NCI-H446 treated with DMSO at 0.1 percent for 48 hours (cell line): ENCODE data around the gene ZMIZ2.
"Not testable (repeated sequence)": the region's sequence is repeated elsewhere in the genome, so short reads cannot be mapped to it uniquely, and the experiment has no call there.

ENCODE experiments used
- DNase-seq: peaks from one replicate; lab custom pipeline; 2025; lab: John Stamatoyannopoulos, UW

Gene ZMIZ2

DNA sequence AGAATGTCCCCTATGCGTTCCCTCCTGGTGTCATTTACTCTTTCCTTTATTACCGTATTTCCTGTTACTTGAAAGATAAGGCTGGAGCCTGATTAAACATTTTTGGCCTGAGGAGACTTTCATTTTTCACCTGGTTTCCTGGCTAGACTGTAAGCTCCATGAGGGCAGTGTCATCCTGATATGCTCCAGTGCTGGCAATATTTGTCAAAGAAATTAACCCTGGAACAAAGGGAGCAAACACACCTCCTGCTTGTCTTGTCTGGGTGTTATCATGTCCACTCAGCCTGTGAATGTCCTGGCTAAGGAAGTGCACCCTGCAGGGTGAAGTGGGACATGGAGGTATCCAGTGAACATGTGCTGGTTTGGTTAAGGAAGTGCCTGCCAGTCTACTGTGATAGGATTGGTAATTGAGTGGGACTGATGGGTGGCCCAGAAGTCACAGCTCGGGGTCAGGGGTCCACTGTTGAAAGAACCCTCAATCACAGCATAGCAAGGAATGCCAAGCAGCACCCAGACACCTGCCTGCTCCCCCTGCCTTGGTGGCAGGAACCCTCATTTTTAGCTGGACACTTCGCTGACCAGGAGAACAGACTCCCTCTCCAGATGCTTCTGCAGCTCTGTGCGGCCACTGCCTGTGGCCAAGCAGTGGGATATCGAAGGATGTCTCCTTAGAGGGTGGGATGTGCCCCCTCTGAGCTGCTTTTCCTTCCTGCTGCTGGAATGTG lies 26.9 kb downstream of the ZMIZ2 start:
- no peak for DNase-seq

DNA sequence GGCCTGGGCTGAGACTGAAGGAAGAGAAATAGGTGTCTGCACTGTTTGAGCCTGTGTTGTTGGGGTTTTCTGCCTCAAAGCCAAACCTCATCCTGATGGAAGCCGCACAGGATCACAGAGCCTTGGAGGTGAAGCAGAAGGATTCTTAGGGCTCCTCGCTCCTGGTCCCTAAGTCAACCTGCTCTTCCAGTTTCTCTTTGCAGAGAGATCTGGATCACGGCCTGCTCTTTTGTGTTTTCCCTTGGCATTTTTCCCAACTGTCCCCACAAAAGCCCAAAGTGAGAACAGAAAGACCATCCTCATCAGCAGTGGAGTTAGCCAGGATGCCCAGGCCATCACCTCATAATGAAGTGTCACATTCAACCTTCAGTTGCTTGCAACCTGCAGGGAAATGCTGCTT lies 27.6 kb downstream of the ZMIZ2 start:
- no peak for DNase-seq

DNA sequence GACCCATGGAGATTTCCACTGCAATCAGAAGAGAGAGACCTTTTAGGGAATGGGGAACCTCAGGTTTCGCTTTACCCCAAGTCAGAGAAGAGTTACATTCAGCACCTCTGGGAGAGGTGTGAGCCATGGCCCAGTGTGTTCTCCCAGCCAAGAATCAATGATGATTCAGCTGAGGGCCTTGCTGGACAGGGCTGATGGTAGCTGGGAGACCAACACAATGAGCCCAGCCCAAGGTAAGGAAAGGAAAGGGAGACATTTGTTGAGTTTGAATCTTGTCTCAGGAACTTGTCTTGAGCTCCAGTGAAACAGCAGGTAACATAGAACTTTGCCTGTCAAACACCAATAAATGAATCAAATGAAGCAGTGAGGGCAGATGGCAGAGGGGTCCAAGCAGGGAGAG lies 33.8 kb downstream of the ZMIZ2 start:
- no peak for DNase-seq

DNA sequence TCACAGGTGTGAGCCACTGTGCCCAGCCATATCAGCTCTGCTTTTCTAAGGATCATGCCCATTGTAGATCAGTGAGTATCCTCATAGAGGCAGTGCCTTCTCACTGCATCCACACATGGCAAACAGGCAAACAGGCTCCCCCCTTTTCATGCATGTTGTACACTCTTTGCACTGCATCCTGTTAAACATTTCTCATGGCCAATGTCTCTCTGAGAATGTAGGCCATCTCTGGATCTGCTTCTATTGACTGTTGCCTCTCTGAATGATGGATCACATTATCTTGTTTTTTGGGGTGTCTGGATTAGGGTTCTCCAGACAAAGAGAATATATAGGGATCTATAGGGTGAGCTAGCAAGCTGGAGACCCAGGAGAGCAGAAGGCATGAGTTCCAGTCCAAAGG lies 34.8 kb downstream of the ZMIZ2 start:
- DNase-seq, result no peak

DNA sequence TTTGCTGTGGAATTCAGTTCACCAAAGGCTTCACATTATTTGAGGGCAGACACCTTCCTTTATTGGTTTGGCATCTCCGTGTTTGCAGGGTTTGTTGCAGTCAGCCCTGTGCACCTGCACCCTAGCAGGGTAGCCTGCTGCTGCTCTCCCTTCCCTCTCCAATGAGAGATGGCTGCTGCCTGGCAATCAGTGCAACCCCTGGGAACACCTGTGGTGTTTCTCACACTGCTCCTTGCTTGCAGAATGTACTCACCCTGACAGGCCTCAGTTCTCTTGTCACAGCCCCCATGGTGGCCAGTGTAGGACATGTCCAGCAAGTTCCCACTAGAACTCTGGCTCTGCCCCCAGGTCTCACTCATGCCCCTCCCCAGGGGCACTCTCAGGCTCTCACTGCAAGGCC lies 35.7 kb downstream of the ZMIZ2 start:
- no peak for DNase-seq

DNA sequence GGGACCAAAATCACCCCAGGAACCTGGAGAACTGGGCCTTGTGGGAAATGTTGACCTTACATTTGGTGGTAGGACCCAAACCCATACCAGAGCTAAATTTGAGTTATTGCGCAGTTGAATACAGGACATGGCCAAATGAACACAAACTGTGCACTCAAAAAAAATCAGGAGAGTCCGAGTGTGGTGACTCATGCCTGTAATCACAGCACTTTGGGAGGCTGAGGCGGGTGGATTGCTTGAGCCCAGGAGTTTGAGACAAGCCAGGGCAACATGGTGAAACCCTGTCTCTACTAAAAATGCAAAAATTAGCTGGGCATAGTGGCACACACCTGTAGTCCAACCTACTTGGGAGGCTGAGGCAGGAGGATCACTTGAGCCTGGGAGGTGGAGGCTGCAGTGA lies 36.6 kb downstream of the ZMIZ2 start:
- DNase-seq, result not testable (repeated sequence)

DNA sequence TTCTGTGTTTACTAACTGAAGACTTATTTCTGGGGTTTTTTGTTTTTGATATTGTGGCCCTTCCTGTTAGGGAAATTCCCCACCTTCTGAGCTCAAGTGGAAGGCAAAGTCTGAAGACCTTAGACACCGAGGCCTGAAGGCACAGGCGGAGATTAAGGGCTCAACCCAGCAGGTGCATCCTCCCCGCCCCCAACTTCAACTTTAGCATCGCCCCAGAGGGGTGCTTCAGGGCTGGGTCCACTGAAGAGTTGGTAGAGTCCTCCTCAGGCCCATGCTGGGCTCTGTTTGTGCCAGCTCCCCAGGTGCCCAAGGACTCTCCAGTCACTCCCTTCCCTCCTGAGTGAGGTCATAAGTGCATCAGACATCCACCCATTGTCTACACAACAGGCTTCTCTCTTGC lies 38.4 kb downstream of the ZMIZ2 start:
- no peak for DNase-seq

DNA sequence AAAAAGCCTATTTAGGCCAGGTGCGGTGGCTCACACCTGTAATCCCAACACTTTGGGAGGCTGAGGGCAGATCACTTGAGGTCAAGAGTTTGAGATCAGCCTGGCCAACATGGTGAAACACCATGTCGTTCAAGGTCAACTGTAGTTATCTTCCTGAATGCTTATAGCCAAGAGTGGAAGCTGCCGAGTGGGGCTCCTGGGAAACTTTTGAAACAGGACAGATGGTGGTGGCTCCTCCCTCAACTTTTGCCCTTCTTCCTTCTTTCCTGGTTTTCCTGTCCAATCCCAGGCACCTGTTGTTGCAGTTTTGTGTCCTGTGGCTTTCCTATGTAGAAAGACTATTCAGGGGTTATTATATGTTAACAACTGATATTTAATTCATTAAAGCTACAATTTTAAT lies 39.1 kb downstream of the ZMIZ2 start:
- DNase-seq, result no peak

DNA sequence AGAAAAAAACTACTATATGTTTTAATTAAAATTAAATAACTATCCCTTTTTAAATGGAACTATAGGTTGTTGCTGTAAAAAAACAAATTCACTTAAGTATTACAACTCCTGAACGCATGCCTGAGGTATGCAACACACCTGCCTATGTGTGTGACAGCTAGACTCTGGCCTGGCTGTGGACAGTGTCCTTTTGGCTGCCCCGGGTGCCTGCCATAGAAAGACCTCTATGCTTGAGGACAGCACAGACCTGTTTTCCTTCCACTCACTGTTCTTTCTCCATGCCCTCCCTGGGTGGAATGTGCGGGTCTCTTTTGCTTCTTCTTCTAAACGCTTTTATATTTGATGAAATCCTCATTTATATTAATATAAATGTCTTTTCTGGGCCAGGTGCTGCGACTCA lies 41.3 kb downstream of the ZMIZ2 start:
- DNase-seq, result no peak

DNA sequence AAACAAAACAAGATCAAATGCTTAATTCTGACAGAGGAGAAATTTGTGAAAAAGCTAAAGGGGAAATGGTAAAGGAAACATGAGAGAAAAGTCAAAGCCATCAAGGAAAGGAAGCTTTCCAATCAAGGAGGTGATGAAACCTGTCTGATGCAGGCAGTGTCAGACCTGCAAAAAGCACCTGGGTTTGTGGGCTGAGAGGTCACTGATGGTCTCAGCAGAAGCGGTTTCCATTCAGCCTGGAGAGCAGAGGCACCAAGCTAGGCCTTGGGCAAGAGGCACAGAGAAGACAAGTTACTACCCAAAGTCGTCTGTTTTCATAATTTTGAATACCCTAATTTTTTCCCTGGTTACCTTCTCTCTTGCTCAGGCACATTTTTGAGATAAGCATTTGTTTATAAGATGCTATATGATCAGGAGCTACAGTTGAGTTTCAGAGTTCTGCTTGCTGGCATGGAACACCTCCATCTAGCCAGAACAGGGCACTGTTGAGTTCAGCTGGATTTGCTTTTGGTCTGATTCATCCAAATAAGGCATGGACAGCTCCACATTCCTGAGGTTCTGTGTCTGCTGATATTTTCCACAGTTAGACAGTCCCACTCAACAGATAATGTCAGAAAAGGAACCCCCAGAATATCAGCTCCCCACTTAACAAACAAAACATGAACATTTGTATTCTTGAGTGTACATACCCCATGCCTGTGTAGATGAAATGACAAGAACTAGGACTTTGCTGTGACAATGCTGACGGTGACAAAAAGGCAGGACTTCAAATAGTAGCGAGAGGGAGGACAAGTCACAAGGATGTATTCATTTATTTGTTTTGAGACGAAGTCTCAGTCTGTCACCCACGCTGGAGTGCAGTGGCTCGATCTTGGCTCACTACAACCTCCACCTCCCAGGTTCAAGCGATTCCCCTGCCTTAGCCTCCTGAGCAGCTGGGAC lies 42.9 kb downstream of the ZMIZ2 start:
- no peak for DNase-seq

DNA sequence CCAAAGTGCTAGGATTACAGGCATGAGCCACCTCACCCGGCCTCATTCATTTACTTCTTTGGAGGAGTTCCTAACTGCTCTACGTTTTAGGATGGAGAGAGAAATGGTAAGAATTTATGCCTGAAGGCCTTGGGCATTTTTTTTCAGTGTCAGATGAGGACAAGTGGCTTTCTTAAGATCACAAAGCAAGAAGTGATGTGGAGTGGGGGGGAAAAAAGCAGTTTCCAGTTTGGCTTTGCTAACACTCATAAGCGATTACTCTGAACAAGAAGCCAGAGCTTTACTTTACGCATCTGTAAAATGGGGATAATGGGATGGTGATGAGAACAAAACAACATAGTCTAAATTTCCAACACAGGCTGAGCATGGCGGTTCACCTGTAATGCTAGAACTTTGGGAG lies 45.3 kb downstream of the ZMIZ2 start:
- no peak for DNase-seq

DNA sequence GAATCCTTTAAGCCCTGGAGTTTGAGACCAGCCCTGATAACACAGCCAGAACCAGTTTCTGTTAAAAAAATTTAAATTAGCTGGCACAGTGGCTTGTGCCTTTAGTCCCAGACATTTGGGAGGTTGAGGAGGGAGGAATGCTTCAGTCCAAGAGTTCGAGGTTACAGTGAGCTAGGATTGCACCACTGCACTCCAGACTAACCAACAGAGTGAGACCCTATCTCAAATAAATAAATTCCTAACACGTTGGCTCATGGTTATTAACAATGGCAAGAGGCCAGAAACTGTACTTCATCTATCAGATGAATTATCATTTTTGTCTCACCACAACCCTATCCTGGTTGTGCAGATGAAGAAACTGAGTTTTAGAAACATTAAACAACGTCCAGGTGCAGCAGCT lies 45.7 kb downstream of the ZMIZ2 start:
- DNase-seq, result no peak

DNA sequence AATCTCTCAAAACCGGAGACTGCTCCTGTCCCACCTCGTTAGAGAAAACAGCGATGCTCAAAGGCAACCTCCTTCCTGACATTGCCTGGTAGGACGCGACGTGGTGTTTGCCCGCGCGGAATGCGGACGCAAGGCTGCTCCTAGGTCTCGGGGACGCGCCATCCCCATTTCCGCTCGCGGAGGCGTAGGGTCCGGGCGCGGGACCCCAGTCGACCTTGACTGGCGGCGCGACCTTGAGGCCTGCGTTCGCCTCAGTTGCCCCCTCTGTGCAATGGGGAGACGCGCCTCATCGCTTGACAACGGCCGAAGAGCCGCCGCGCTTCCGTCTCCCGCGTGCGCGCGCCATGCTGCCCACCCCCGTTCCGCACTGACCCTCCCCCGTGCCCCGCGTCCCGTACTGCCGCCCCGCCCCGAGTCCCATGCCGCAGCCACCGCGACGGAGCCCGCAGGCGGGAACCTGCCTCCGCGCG lies 47.4 kb downstream of the ZMIZ2 start:
- peak; percentile 56 for DNase-seq

DNA sequence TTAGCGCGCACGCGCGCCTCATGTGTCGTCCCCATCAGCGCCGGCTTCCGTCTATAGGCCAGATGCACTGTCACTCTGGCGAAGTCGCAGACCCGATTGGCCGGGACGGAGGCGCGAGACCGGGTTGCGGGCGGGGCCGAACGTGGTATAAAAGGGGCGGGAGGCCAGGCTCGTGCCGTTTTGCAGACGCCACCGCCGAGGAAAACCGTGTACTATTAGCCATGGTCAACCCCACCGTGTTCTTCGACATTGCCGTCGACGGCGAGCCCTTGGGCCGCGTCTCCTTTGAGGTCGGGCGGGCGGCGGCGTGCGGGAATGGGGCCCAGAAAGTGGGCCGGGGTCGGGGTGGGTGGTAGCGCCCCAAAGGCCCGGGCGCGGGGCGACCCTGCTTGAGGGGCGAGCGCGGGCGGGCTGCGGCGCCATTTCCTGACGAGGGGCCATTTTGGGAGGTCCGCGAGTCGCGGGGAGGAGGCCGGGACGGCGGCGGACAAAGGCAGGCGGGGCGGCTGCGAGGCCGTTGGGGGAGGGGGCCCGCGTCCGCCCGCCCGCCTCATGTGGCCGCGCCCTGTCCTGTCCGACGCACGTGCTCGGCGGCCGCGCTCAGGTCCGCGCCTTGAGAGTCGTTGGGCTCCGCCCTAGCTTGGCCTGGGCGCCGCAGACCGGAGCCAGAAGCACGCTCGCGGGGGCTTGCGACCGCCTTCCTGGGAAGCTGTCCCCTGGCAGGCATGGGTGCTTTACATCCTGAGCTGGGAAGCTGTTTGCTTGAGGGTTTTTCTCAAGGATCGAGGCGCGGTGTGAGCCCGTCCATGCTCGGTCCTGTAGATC lies 48.1 kb downstream of the ZMIZ2 start, which contains the start of gene PPIA:
TSS of gene PPIA (plus strand) at position 178 of the 825 bp plus-strand sequence. CDS start at position 222, 44 bp downstream.
- peak; percentile 98 for DNase-seq

DNA sequence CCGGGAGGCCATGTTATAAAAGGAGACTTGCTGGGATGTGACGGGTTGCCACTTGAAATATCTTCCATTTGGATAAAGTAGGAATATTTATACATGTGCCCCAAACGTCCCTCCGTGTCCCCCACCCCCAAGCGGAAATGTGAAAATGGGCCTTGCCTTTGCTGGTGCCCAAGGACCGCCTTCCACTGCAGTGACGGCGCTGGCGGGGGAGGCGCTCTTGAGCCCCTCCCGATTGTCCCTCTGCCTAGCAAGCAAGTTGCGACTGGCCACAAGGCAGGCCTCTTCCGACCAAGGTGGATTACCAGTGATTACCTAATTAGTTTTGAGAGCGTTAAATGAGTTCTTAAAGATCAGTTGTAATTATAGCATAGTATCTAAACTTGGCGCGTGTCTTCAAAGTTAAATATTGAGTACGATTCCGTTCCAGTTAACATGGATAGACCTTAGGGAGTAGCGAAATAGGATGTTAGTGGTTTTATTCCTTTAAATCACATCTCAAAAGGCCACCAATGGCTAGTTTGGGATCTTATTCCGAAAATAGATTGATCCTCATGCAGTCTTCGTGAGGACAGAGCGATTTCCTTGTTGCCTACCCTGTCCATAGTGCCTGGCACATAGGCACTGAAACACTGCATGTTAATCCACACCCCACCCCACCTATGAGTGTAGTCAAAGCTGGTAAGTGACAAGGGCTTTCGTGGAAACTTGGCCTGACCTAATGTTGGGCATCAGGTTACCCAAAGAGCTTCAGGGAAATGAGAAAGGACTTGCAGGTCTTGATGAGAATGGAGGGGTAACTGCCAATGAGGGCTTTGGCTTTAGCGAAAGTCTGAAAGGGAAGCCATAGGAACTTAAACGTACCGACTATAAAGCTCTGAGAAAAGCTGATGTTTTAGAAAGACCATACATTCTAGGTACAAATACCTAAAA lies 48.9 kb downstream of the ZMIZ2 start:
- peak; percentile 70 for DNase-seq

DNA sequence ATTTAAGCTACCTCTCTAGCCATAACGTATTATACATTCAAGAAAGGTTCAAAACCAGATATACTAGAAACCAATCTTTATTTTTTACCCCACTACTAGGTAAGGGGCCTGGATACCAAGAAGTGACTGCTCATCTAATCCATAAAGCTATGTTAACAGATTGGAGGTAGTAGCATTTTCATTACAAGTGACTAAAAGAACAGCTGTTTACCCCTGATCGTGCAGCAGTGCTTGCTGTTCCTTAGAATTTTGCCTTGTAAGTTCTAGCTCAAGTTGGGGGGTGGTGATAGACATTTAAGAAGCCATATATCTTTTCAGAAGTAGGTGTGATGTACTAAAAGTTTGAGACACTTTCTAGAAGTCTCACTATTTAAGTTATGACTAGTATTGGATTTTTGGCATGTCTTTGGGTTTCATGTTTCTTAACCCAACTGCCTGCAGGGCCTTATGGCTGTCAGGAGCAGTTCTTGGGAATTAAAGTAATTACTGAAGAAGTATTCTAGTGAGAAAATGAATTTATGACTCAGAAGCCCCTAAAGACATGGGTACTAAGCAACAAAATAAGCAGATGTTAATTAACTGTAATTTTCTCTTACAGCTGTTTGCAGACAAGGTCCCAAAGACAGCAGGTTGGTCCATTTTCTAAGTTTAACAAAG lies 50.1 kb downstream of the ZMIZ2 start:
- no peak for DNase-seq

DNA sequence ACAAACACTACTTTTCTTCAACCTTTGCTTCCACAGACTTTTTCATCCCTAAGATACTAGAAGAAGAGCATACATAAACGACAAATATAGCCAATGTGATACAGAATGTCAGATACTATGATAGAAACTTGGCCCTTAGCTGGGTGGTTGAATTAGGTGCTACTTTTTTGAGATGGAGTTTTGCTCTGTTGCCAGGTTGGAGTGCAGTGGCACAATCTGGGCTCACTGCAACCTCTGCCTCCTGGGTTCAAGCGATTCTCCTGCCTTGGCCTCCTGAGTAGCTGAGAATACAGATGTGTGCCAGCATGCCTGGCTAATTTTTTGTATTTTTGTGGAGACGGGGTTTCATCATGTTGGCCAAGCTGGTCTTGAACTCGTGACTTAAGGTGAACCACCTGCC lies 51.3 kb downstream of the ZMIZ2 start:
- DNase-seq, result no peak

DNA sequence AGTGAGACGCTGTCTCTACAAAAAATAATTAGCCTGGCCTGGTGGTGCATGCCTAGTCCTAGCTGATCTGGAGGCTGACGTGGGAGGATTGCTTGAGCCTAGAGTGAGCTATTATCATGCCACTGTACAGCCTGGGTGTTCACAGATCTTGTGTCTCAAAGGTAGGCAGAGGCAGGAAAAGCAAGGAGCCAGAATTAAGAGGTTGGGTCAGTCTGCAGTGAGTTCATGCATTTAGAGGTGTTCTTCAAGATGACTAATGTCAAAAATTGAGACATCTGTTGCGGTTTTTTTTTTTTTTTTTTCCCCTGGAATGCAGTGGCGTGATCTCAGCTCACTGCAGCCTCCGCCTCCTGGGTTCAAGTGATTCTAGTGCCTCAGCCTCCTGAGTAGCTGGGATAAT lies 53.2 kb downstream of the ZMIZ2 start:
- no peak for DNase-seq

DNA sequence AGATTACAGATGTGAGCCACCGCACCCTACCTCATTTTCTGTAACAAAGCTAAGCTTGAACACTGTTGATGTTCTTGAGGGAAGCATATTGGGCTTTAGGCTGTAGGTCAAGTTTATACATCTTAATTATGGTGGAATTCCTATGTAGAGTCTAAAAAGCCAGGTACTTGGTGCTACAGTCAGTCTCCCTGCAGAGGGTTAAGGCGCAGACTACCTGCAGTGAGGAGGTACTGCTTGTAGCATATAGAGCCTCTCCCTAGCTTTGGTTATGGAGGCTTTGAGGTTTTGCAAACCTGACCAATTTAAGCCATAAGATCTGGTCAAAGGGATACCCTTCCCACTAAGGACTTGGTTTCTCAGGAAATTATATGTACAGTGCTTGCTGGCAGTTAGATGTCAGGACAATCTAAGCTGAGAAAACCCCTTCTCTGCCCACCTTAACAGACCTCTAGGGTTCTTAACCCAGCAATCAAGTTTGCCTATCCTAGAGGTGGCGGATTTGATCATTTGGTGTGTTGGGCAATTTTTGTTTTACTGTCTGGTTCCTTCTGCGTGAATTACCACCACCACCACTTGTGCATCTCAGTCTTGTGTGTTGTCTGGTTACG lies 53.9 kb downstream of the ZMIZ2 start:
- no peak for DNase-seq
